ENCODE measurements around the gene SUMF1.

Gene SUMF1

GRCh38 chr3:4411236-4411635 lies 55.8 kb downstream of the SUMF1 start:
- DNase-seq: no peak

- no peak for DNase-seq
Measured at GRCh38 chr3:4410606-4411005, 56.5 kb downstream of the SUMF1 start.

- no peak for DNase-seq
Measured at GRCh38 chr3:4409971-4410573, 57.0 kb downstream of the SUMF1 start.

GRCh38 chr3:4409415-4409814 lies 57.7 kb downstream of the SUMF1 start:
- no peak for DNase-seq

GRCh38 chr3:4408958-4409357 lies 58.1 kb downstream of the SUMF1 start:
- DNase-seq: no peak

- DNase-seq: no peak
Measured at GRCh38 chr3:4407941-4408340, 59.1 kb downstream of the SUMF1 start.

GRCh38 chr3:4406746-4407568 lies 60.1 kb downstream of the SUMF1 start:
- no peak for DNase-seq

GRCh38 chr3:4404881-4405280 lies 62.2 kb downstream of the SUMF1 start:
- no peak for DNase-seq

GRCh38 chr3:4401441-4401840 lies 65.6 kb downstream of the SUMF1 start:
- no peak for DNase-seq

GRCh38 chr3:4399476-4399875 lies 67.6 kb downstream of the SUMF1 start:
- no peak for DNase-seq

GRCh38 chr3:4398941-4399245 lies 68.2 kb downstream of the SUMF1 start:
- no peak for DNase-seq

GRCh38 chr3:4398120-4398940 lies 68.7 kb downstream of the SUMF1 start:
- DNase-seq: no peak

GRCh38 chr3:4397466-4397865 lies 69.6 kb downstream of the SUMF1 start:
- DNase-seq: peak; percentile 6

GRCh38 chr3:4396542-4396941 lies 70.5 kb downstream of the SUMF1 start:
- DNase-seq: no peak

- no peak for DNase-seq
Measured at GRCh38 chr3:4396006-4396405, 71.1 kb downstream of the SUMF1 start.

- DNase-seq: no peak
Measured at GRCh38 chr3:4395448-4395847, 71.6 kb downstream of the SUMF1 start.

GRCh38 chr3:4394567-4394966 lies 72.5 kb downstream of the SUMF1 start:
- DNase-seq: no peak

GRCh38 chr3:4394048-4394447 lies 73.0 kb downstream of the SUMF1 start:
- no peak for DNase-seq

- DNase-seq: no peak
Measured at GRCh38 chr3:4392992-4393391, 74.1 kb downstream of the SUMF1 start.

- no peak for DNase-seq
Measured at GRCh38 chr3:4387210-4388204, 79.6 kb downstream of the SUMF1 start.

GRCh38 chr3:4385201-4385600 lies 81.9 kb downstream of the SUMF1 start:
- no peak for DNase-seq

- no peak for DNase-seq
Measured at GRCh38 chr3:4380013-4380412, 87.1 kb downstream of the SUMF1 start.

GRCh38 chr3:4376499-4376898 lies 90.6 kb downstream of the SUMF1 start:
- DNase-seq: no peak
